ENCODE measurements around the gene AGTRAP.

Gene AGTRAP

GRCh38 chr1:11707621-11708276, 28.2 kb upstream of the AGTRAP start:
- peak; percentile 59 for DNase-seq (ENCODE audit: insufficient read length, low spot score)
- FAIRE-seq, result no peak
- TF ChIP-seq CTCF (IDR thresholded peaks at IDR 0.05; ENCODE audit: insufficient read depth, missing control alignments), result no peak

GRCh38 chr1:11708554-11709350, 27.2 kb upstream of the AGTRAP start:
- DNase-seq (ENCODE audit: insufficient read length, low spot score) (no peak), FAIRE-seq (no peak)
- TF ChIP-seq CTCF (IDR thresholded peaks at IDR 0.05; ENCODE audit: insufficient read depth, missing control alignments), result no peak

- FAIRE-seq, result no peak
- no peak for TF ChIP-seq CTCF (IDR thresholded peaks at IDR 0.05; ENCODE audit: insufficient read depth, missing control alignments)
- no peak for DNase-seq (ENCODE audit: insufficient read length, low spot score)
These were observed 24.4 kb upstream of the AGTRAP start for GRCh38 chr1:11711490-11711889.

- DNase-seq (ENCODE audit: insufficient read length, low spot score) (no peak), FAIRE-seq (no peak)
- TF ChIP-seq CTCF (IDR thresholded peaks at IDR 0.05; ENCODE audit: insufficient read depth, missing control alignments), result no peak
These were observed 23.7 kb upstream of the AGTRAP start for GRCh38 chr1:11712285-11712684.

- no peak for DNase-seq (ENCODE audit: insufficient read length, low spot score)
- TF ChIP-seq CTCF (IDR thresholded peaks at IDR 0.05; ENCODE audit: insufficient read depth, missing control alignments), result no peak
- no peak for FAIRE-seq
These were observed 22.8 kb upstream of the AGTRAP start for GRCh38 chr1:11713095-11713494.

- DNase-seq (ENCODE audit: insufficient read length, low spot score), result no peak
- TF ChIP-seq CTCF (IDR thresholded peaks at IDR 0.05; ENCODE audit: insufficient read depth, missing control alignments), result no peak
- FAIRE-seq, result no peak
These were observed 20.9 kb upstream of the AGTRAP start for GRCh38 chr1:11714831-11715575.
